IMR-90 (cell line): Measurements from ENCODE around the gene MINAR2. TPM values are rescaled to one million over a fixed set of nuclear protein-coding genes. Genes with fewer than 3 reads are reported as not detected.
A peak's percentile ranks its signal among the peaks of the same experiment; 100 is the strongest.

Experiments
- ATAC-seq: fragments of 200-7000 bp; cut with Tn5 transposase; 2 replicates; pipeline ENCODE4 v1.9.1; 2020; ENCODE audit warnings: low read depth, mild to moderate bottlenecking, moderate library complexity
- BruUV-seq: library from RNA; stranded (reverse); fragments of 400-500 nt; replicated peaks from 2 replicates; lab custom pipeline; 2021; lab: Mats Ljungman, UMichigan
- CTCF ChIA-PET: fragments of 300-600 bp; formaldehyde crosslinking; extraction: SDS; loops from one replicate; lab custom pipeline; 2021; ENCODE audit warnings: antibody characterized with exemption; lab: Yijun Ruan, JAX
- POLR2A ChIA-PET: fragments of 300-600 bp; sonication (Branson Sonifier 250); formaldehyde crosslinking; loops from one replicate; lab custom pipeline; 2022; ENCODE audit warnings: antibody characterized with exemption; ENCODE audit not compliant: unreplicated experiment; lab: Charles Lee
- DNase-seq: peaks from one replicate; pipeline ENCODE4 v3.0.0; 2013
- H2AFZ ChIP-seq: replicated peaks from 2 replicates; pipeline ENCODE3; 2013; ENCODE audit warnings: low read length, mild to moderate bottlenecking; ENCODE audit not compliant: poor library complexity
- H2AK5ac ChIP-seq: 2 replicates; pipeline ENCODE4 v1.6.1; 2013; ENCODE audit warnings: low read depth, low read length, inconsistent platforms
- H2AK9ac ChIP-seq: replicated peaks from 2 replicates; pipeline ENCODE3; 2013; ENCODE audit warnings: mild to moderate bottlenecking, low read depth, low read length, moderate library complexity; ENCODE audit not compliant: poor library complexity
- H2BK120ac ChIP-seq: 2 replicates; pipeline ENCODE4 v1.6.1; 2013; ENCODE audit warnings: low read depth, low read length, inconsistent platforms
- H2BK15ac ChIP-seq: 3 replicates; pipeline ENCODE4 v1.6.1; 2013; ENCODE audit warnings: low read depth, low read length, inconsistent platforms
- H2BK20ac ChIP-seq: 2 replicates; pipeline ENCODE4 v1.6.1; 2013; ENCODE audit warnings: low read depth, mild to moderate bottlenecking, inconsistent platforms, low read length, moderate library complexity
- H2BK5ac ChIP-seq: 2 replicates; pipeline ENCODE4 v1.6.1; 2013; ENCODE audit warnings: mild to moderate bottlenecking, low read depth, low read length, inconsistent platforms; ENCODE audit not compliant: poor library complexity, severe bottlenecking
- H3K14ac ChIP-seq: replicated peaks from 2 replicates; pipeline ENCODE4 v1.6.1; 2013; ENCODE audit warnings: low read depth, low read length, inconsistent platforms
- H3K18ac ChIP-seq: 2 replicates; pipeline ENCODE4 v1.6.1; 2013; ENCODE audit warnings: low read depth, low read length, control low read depth
- H3K23ac ChIP-seq: 2 replicates; pipeline ENCODE4 v1.6.1; 2013; ENCODE audit warnings: low read depth, low read length, inconsistent platforms
- H3K27ac ChIP-seq: 2 replicates; pipeline ENCODE4 v1.5.1; 2013; ENCODE audit warnings: mild to moderate bottlenecking, control low read depth, low read length; ENCODE audit not compliant: insufficient read depth
- H3K27me3 ChIP-seq: 2 replicates; pipeline ENCODE4 v1.6.1; 2013; ENCODE audit warnings: low read length; ENCODE audit not compliant: control insufficient read depth, insufficient read depth
- H3K36me3 ChIP-seq: 2 replicates; pipeline ENCODE4 v1.6.1; 2013; ENCODE audit warnings: low read length, mixed read lengths; ENCODE audit not compliant: control insufficient read depth, insufficient read depth
- H3K4ac ChIP-seq: 2 replicates; pipeline ENCODE4 v1.6.1; 2013; ENCODE audit warnings: low read depth, low read length, inconsistent platforms
- H3K4me1 ChIP-seq: 2 replicates; pipeline ENCODE4 v1.6.1; 2013; ENCODE audit warnings: low read length, mixed read lengths; ENCODE audit not compliant: control insufficient read depth, insufficient read depth
- H3K4me2 ChIP-seq: 2 replicates; pipeline ENCODE4 v1.6.1; 2013; ENCODE audit warnings: low read depth, mild to moderate bottlenecking, control low read depth, low read length, moderate library complexity
- H3K4me3 ChIP-seq: 2 replicates; pipeline ENCODE4 v1.5.1; 2013; ENCODE audit warnings: low read depth, mild to moderate bottlenecking, control low read depth, low read length, moderate library complexity; ENCODE audit not compliant: insufficient read depth
- H3K56ac ChIP-seq: 2 replicates; pipeline ENCODE4 v1.6.1; 2013; ENCODE audit warnings: low read length, inconsistent platforms; ENCODE audit not compliant: insufficient read depth; ENCODE audit errors: extremely low read depth
- H3K79me1 ChIP-seq, 2 experiments: 2 replicates each; pipeline ENCODE4 v1.6.1; 2013; ENCODE audit warnings: low read length in 2 of 2, inconsistent platforms in 1 of 2, low read depth in 1 of 2
- H3K9ac ChIP-seq: 2 replicates; pipeline ENCODE4 v1.6.1; 2013; ENCODE audit warnings: low read depth, low read length, control low read depth
- H3K9me1 ChIP-seq: 2 replicates; pipeline ENCODE4 v1.6.1; 2013; ENCODE audit warnings: low read length, inconsistent platforms; ENCODE audit not compliant: insufficient read depth
- H3K9me3 ChIP-seq: 2 replicates; pipeline ENCODE4 v1.6.1; 2013; ENCODE audit warnings: low read length; ENCODE audit not compliant: control insufficient read depth, insufficient read depth
- H4K20me1 ChIP-seq: 2 replicates; pipeline ENCODE4 v1.6.1; 2013; ENCODE audit warnings: low read length, inconsistent platforms; ENCODE audit not compliant: insufficient read depth
- H4K5ac ChIP-seq: 2 replicates; pipeline ENCODE4 v1.6.1; 2013; ENCODE audit warnings: mild to moderate bottlenecking, low read depth, low read length, control low read depth
- H4K8ac ChIP-seq, 2 experiments: 2 replicates each; pipeline ENCODE4 v1.6.1; 2013; ENCODE audit warnings: low read depth in 2 of 2, low read length in 2 of 2, control low read depth in 1 of 2, inconsistent platforms in 1 of 2
- H4K91ac ChIP-seq: 2 replicates; pipeline ENCODE4 v1.6.1; 2013; ENCODE audit warnings: low read depth, low read length, inconsistent platforms; ENCODE audit not compliant: insufficient read depth
- BHLHE40 ChIP-seq: fragments of 150-350 bp; IDR thresholded peaks from 2 replicates; pipeline ENCODE4 v1.6.1; 2016; ENCODE audit warnings: mild to moderate bottlenecking, low read depth, low read length
- CHD1 ChIP-seq: IDR thresholded peaks from 2 replicates; pipeline ENCODE4 v1.6.1; 2012; ENCODE audit warnings: low read depth, low read length, improper control_type of control experiment
- FOS ChIP-seq: fragments of 150-350 bp; IDR thresholded peaks from 2 replicates; pipeline ENCODE4 v1.6.1; 2016; ENCODE audit warnings: low read depth, low read length
- MAFK ChIP-seq: IDR thresholded peaks from 2 replicates; pipeline ENCODE4 v1.6.1; 2012; ENCODE audit warnings: low read depth, low read length, improper control_type of control experiment
- NFE2L2 ChIP-seq: fragments of 150-350 bp; IDR thresholded peaks from 2 replicates; pipeline ENCODE4 v1.6.1; 2016; ENCODE audit warnings: low read depth, mild to moderate bottlenecking, low read length
- POLR2A ChIP-seq: IDR thresholded peaks from 2 replicates; pipeline ENCODE4 v1.6.1; 2012; ENCODE audit warnings: mild to moderate bottlenecking, low read depth, low read length
- RAD21 ChIP-seq: IDR thresholded peaks from 2 replicates; pipeline ENCODE4 v1.6.1; 2012; ENCODE audit warnings: low read length, improper control_type of control experiment
- RCOR1 ChIP-seq: IDR thresholded peaks from 2 replicates; pipeline ENCODE4 v1.6.1; 2012; ENCODE audit warnings: mild to moderate bottlenecking, low read length, improper control_type of control experiment; ENCODE audit not compliant: insufficient replicate concordance
- WGBS, 2 experiments: methylation state at CpG; one replicate each; pipeline versions ENCODE4 v1.1.5 to v1.1.7; 2013; ENCODE audit warnings: missing lambda C conversion rate in 2 of 2; ENCODE audit not compliant: insufficient read length in 1 of 2; ENCODE audit errors: extremely low coverage in 2 of 2; 5-methylcytosine and 5-hydroxymethylcytosine counted together
- dilution Hi-C: fragments of 300-500 bp; cut with HindIII; formaldehyde crosslinking; loops from one replicate; pipeline ENCODE4 v1.14.3; 2018; ENCODE audit warnings: low sequenced_read_pairs; ENCODE audit not compliant: unreplicated experiment
- in situ Hi-C: fragments of 300-500 bp; cut with MboI; formaldehyde crosslinking; loops from 3 replicates; pipeline ENCODE4 v1.14.3; 2019; ENCODE audit warnings: low sequenced_read_pairs, inconsistent platforms, mixed read lengths
- intact Hi-C: fragments of 100-400 bp; cut with micrococcal nuclease; formaldehyde crosslinking; loops from 2 replicates; pipeline ENCODE4 v1.10.0; 2022
- polyA plus RNA-seq, 3 experiments: library from polyadenylated mRNA; depleted of rRNA; stranded (reverse); fragments of >200 nt; gene quantifications; 2 replicates each; pipeline ENCODE4 v1.2.3, GENCODE V29; 2012; ENCODE audit warnings: low replicate concordance in 1 of 3
- total RNA-seq: library from RNA; depleted of rRNA; stranded (reverse); fragments of >200 nt; gene quantifications from 2 replicates; pipeline ENCODE4 v1.2.3, GENCODE V29; 2012
- TF ChIP-seq, protein P1 (sequence below): fragments of 150-350 bp; IDR thresholded peaks from 2 replicates; pipeline ENCODE4 v1.6.1; 2016; ENCODE audit warnings: low read depth, mild to moderate bottlenecking, low read length, moderate library complexity, borderline replicate concordance
- TF ChIP-seq, protein P2 (sequence below): fragments of 150-350 bp; IDR thresholded peaks from 2 replicates; pipeline ENCODE4 v1.6.1; 2017; ENCODE audit warnings: mild to moderate bottlenecking, antibody characterized with exemption, low read length, low read depth
- TF ChIP-seq, protein P3 (sequence below): conservative IDR thresholded peaks from 2 replicates; pipeline ENCODE4 v1.5.1; 2012; ENCODE audit warnings: mild to moderate bottlenecking, low read depth, low read length, improper control_type of control experiment

The MINAR2 gene
- total and polyA plus RNA-seq, 2 of the 4 experiments (the other 2 are of a cell fraction) = not detected

DNA sequence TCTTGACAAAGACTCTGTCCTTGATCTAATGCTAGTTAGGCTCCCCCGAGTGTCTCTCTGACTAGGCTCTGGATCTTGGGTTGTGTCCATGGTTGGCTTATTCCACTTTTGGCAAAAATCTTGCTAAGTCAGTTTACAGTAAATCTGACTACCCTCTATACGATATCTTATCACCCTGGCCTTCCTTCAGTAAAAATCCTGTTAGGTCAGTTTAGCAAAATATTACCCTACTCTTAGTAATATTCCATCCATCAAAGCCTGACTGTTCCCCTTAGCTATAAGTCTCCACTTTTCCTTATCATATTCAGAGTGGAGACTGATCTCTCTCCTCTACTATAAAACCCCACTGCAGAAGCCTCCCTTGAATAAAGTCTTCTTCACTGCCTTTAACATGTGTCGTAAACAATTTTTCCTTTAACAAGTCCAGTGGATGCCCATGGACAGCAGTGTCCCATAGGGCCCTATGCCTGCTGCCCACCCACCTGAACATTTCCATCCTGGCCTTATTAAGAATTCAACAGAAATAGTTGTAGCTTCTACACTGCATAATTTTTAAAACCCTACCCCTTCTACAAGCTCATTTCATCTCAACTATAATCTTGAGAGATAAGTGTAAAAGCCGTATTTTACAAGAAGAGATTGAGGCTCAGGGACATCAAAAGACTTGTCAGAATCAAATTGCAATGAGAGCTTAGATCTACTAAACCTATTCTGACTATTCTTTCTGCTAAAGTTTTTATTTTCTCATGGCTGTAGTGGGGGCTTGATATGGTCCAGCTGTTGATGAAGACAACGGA lies 22.3 kb downstream of the MINAR2 start (continued):
- no peak for TF ChIP-seq BHLHE40

DNA sequence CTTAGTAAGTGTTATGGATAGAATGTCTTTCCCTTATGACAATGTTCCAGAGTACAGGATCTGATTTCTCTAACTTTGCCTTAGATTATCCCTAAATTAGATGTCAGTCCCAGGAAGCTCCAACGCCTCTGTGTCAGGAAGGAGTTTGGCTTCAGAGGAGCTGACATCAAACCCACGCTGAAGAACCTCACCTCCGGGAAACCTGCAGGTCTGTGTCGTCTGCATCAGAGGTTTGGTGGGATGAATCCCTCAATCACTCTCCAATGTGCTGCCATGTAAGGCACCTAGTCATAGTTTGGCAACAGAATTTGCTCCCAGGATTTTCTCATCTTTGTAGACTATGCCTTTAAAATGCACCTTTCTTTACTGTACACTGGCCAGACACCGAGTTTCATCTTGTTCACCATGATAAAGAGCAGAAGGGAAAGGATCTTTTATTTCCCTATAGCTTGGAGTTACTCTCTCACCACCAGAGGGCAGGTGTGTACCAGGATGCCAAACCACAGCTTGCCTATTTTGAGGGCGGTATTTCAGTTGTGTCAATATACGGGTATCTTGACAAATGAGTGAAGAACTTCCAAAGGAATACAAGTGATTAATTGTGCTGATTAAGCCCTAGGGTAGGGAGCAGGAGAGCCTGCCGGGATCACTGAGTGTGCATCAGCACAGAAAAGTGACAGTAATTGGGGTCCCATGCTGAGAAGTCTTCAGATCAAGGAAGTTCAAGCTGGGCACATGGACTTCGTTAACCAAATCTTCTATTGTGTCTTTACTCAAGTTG lies 23.4 kb downstream of the MINAR2 start:
- H2AFZ ChIP-seq = no peak overlapping the region
- no peaks in the 10 kb centered on the region for H3K36me3 ChIP-seq
- no peak overlapping the region for H3K4ac ChIP-seq
- H2AK9ac ChIP-seq = no peak overlapping the region
- no peak overlapping the region for H2BK5ac ChIP-seq
- H3K56ac ChIP-seq = no peak overlapping the region
- 32% methylated on average over 5 of the region's 9 CpGs; no CpG with 5 or more reads in 1 of the 2 experiments for WGBS, 2 experiments
- no peak overlapping the region for H2BK120ac ChIP-seq
- no peak overlapping the region for H4K91ac ChIP-seq
- H3K4me1 ChIP-seq = no peaks in the 10 kb centered on the region
- H2BK15ac ChIP-seq = no peak overlapping the region
- H3K18ac ChIP-seq = no peak overlapping the region
- ChIA-PET POLR2A (no interaction called here), CTCF (interaction anchor here (0.5 to 2.8 kb wide), 11 partner anchors 12 to 1338 kb away, joined by 3 to 11 read pairs (median 3); no protein-coding TSS in a partner anchor)
- no peak overlapping the region for H3K27ac ChIP-seq
- no peak overlapping the region for H2AK5ac ChIP-seq
- H3K9ac ChIP-seq = no peak overlapping the region
- no peaks in the 10 kb centered on the region for H3K79me1 ChIP-seq
- dilution Hi-C loops (no loop called here), intact Hi-C loops (loop anchor here (1.0 kb wide), 2 partner anchors 81 to 1339 kb away; no protein-coding TSS in a partner anchor), in situ Hi-C loops (loop anchor here (10.0 kb wide), 1 partner anchor 866 kb away; no protein-coding TSS in a partner anchor)
- no peaks in the 10 kb centered on the region for H3K9me3 ChIP-seq
- BruUV-seq = no TSS peak
- H3K9me1 ChIP-seq = no peaks in the 10 kb centered on the region
- H4K5ac ChIP-seq = no peak overlapping the region
- no peak overlapping the region for H2BK20ac ChIP-seq
- ATAC-seq (peak; percentile 66), DNase-seq (peak; percentile 22)
- H3K23ac ChIP-seq = no peak overlapping the region
- H4K8ac ChIP-seq = no peak overlapping the region
- no peak overlapping the region for H3K14ac ChIP-seq
- H4K20me1 ChIP-seq = no peaks in the 10 kb centered on the region
- H3K4me3 ChIP-seq = no peak overlapping the region
- H3K4me2 ChIP-seq = no peak overlapping the region
- no peaks in the 10 kb centered on the region for H3K27me3 ChIP-seq
- no peak for TF ChIP-seq NFE2L2
- peak; percentile 63 for TF ChIP-seq RAD21
- no peak for TF ChIP-seq FOS
- TF ChIP-seq, protein P1, sequence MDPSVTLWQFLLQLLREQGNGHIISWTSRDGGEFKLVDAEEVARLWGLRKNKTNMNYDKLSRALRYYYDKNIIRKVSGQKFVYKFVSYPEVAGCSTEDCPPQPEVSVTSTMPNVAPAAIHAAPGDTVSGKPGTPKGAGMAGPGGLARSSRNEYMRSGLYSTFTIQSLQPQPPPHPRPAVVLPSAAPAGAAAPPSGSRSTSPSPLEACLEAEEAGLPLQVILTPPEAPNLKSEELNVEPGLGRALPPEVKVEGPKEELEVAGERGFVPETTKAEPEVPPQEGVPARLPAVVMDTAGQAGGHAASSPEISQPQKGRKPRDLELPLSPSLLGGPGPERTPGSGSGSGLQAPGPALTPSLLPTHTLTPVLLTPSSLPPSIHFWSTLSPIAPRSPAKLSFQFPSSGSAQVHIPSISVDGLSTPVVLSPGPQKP = no peak
- no peak for TF ChIP-seq BHLHE40
- TF ChIP-seq POLR2A = no peak
- TF ChIP-seq MAFK = no peak
- no peak for TF ChIP-seq CHD1
- TF ChIP-seq, protein P2, sequence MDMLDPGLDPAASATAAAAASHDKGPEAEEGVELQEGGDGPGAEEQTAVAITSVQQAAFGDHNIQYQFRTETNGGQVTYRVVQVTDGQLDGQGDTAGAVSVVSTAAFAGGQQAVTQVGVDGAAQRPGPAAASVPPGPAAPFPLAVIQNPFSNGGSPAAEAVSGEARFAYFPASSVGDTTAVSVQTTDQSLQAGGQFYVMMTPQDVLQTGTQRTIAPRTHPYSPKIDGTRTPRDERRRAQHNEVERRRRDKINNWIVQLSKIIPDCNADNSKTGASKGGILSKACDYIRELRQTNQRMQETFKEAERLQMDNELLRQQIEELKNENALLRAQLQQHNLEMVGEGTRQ = no peak
- TF ChIP-seq, protein P3, sequence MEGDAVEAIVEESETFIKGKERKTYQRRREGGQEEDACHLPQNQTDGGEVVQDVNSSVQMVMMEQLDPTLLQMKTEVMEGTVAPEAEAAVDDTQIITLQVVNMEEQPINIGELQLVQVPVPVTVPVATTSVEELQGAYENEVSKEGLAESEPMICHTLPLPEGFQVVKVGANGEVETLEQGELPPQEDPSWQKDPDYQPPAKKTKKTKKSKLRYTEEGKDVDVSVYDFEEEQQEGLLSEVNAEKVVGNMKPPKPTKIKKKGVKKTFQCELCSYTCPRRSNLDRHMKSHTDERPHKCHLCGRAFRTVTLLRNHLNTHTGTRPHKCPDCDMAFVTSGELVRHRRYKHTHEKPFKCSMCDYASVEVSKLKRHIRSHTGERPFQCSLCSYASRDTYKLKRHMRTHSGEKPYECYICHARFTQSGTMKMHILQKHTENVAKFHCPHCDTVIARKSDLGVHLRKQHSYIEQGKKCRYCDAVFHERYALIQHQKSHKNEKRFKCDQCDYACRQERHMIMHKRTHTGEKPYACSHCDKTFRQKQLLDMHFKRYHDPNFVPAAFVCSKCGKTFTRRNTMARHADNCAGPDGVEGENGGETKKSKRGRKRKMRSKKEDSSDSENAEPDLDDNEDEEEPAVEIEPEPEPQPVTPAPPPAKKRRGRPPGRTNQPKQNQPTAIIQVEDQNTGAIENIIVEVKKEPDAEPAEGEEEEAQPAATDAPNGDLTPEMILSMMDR = peak; percentile 65
- TF ChIP-seq RCOR1 = no peak
